ENCODE results near the gene HOXA6. TPM values are rescaled to one million over a fixed set of nuclear protein-coding genes. Genes with fewer than 3 reads are reported as not detected.

The HOXA6 gene
- total and polyA plus RNA-seq, 10 of the 15 experiments (the other 5 are each of a cell fraction or from before 2014, with no cell fraction given), result 0.08 TPM; not detected in 9

- Histone ChIP-seq H2AFZ (ENCODE audit: control insufficient read depth, low read depth, low read length) (no peak overlapping the region), H3K4me3 (no peak overlapping the region), H3K4me2 (ENCODE audit: control insufficient read depth, insufficient read depth) (no peak overlapping the region), H3K9ac (ENCODE audit: control insufficient read depth, insufficient read depth, low read length) (no peak overlapping the region), H3K4me1 (ENCODE audit: control insufficient read depth, insufficient read depth, low read length) (no peaks in the 10 kb centered on the region), H3K36me3 (ENCODE audit: control insufficient read depth in 2 of 2, insufficient read depth in 2 of 2, low read length in 1 of 2) (no peaks in the 10 kb centered on the region), H3K27me3 (replicated peaks in 1 of 2; ENCODE audit: control insufficient read depth in 2 of 2, insufficient read depth in 2 of 2, low read length in 1 of 2) (no peaks in the 10 kb centered on the region), H3K27ac (ENCODE audit: control insufficient read depth, insufficient read depth) (no peak overlapping the region), H3K9me3 (replicated peaks; ENCODE audit: control insufficient read depth, insufficient read depth, low read length) (no peaks in the 10 kb centered on the region), H3K79me2 (ENCODE audit: control insufficient read depth, insufficient read depth, low read length) (no peaks in the 10 kb centered on the region), H4K20me1 (ENCODE audit: control insufficient read depth, insufficient read depth) (no peaks in the 10 kb centered on the region; the same call in 1 of the 2 replicates)
- ChIA-PET SMC1A (ENCODE audit: uncharacterized antibody, unreplicated experiment) (no interaction called here), CTCF (no interaction called here), RAD21 (ENCODE audit: unreplicated experiment) (interaction anchor here (1.4 kb wide), 1 partner anchor 260 kb away, joined by 3 read pairs; no protein-coding TSS in a partner anchor), POLR2A (no interaction called here)
- in situ Hi-C loops (cut with MboI) (no loop called here), intact Hi-C loops (cut with micrococcal nuclease; ENCODE audit: unreplicated experiment) (no loop called here)
- WGBS (ENCODE audit: insufficient coverage, insufficient replicate concordance, low lambda C conversion rate, missing lambda C conversion rate), result 75% methylated on average over 6 of the region's 6 CpGs
- no peak for DNase-seq (ENCODE audit: low read depth, low spot score)
- FAIRE-seq, result no peak
- no peak for ATAC-seq
- no TSS peak for BruUV-seq (replicated peaks)
- TF ChIP-seq PBX3 (IDR thresholded peaks at IDR 0.05; ENCODE audit: insufficient replicate concordance, low read depth, low read length) (no peak), SMC3 (IDR thresholded peaks at IDR 0.05; ENCODE audit: borderline replicate concordance, low read length) (no peak), FOXM1 (IDR thresholded peaks at IDR 0.05; ENCODE audit: low read depth, low read length) (no peak), BCL3 (IDR thresholded peaks at IDR 0.05; ENCODE audit: borderline replicate concordance, insufficient read depth, low read depth, low read length, poor library complexity, severe bottlenecking) (no peak), NKRF (conservative IDR thresholded peaks at IDR 0.05) (no peak), SMARCA5 (IDR thresholded peaks at IDR 0.05) (no peak), ETV6 (conservative IDR thresholded peaks at IDR 0.05 in 1 of 2, IDR thresholded peaks at IDR 0.05 in 1 of 2; ENCODE audit: borderline replicate concordance in 1 of 2, low read depth in 1 of 2) (no peak), RBBP5 (conservative IDR thresholded peaks at IDR 0.05) (no peak), KAT2A (conservative IDR thresholded peaks at IDR 0.05; ENCODE audit: control insufficient read depth, low read depth, low read length) (no peak), NFXL1 (IDR thresholded peaks at IDR 0.05; ENCODE audit: borderline replicate concordance) (no peak), BCLAF1 (IDR thresholded peaks at IDR 0.05) (no peak), SMAD1 (IDR thresholded peaks at IDR 0.05; ENCODE audit: low read depth, partially characterized antibody) (no peak), SIX5 (IDR thresholded peaks at IDR 0.05; ENCODE audit: low read depth, low read length, severe bottlenecking) (no peak), SREBF2 (IDR thresholded peaks at IDR 0.05; ENCODE audit: low read length) (no peak)
These were observed 32.7 kb downstream of the HOXA6 start for GRCh38 chr7:27114881-27115220.

Data from GM12878 (cell line).